DND-41 (cell line): ENCODE measurements around the gene TMEM125.

Experiments
- ATAC-seq: fragments of 200-7000 bp; cut with Tn5 transposase; 3 replicates; pipeline ENCODE4 v1.9.1; 2021; ENCODE audit warnings: low read depth; ENCODE audit not compliant: insufficient read depth
- DNase-seq: peaks from one replicate; pipeline ENCODE4 v3.0.0-alpha.2; 2020
- H2AFZ ChIP-seq: 2 replicates; pipeline ENCODE4 v1.6.0; 2012; ENCODE audit warnings: low read depth, low read length
- H3K27ac ChIP-seq: 2 replicates; pipeline ENCODE4 v1.5.1; 2012; ENCODE audit warnings: low read length, inconsistent platforms
- H3K27me3 ChIP-seq: fragments of 200-600 bp; sonication (generic); 2 replicates; pipeline ENCODE4 v1.6.0; 2012; ENCODE audit warnings: low read length, mild to moderate bottlenecking, inconsistent platforms; ENCODE audit not compliant: insufficient read depth, poor library complexity
- H3K36me3 ChIP-seq: 2 replicates; pipeline ENCODE4 v1.5.1; 2012; ENCODE audit warnings: low read length, inconsistent platforms; ENCODE audit not compliant: insufficient read depth
- H3K4me1 ChIP-seq: 2 replicates; pipeline ENCODE4 v1.5.1; 2012; ENCODE audit warnings: mild to moderate bottlenecking, low read length; ENCODE audit not compliant: insufficient read depth
- H3K4me2 ChIP-seq: 2 replicates; pipeline ENCODE4 v1.6.0; 2012; ENCODE audit warnings: mild to moderate bottlenecking, moderate library complexity, low read length, inconsistent platforms; ENCODE audit not compliant: insufficient read depth
- H3K4me3 ChIP-seq, 2 experiments: fragments of 200-600 bp in 1 of 2; shearing (Covaris generic) in 1 of 2; 2 replicates each; pipeline ENCODE4 v1.5.1; 2012 to 2016; ENCODE audit warnings: inconsistent platforms in 2 of 2, low read length in 2 of 2, mild to moderate bottlenecking in 2 of 2, low read depth in 1 of 2, moderate library complexity in 1 of 2
- H3K79me2 ChIP-seq: 2 replicates; pipeline ENCODE4 v1.6.0; 2012; ENCODE audit warnings: low read length, inconsistent platforms; ENCODE audit not compliant: insufficient read depth
- H3K9ac ChIP-seq: 2 replicates; pipeline ENCODE4 v1.6.0; 2012; ENCODE audit warnings: low read depth, mild to moderate bottlenecking, inconsistent platforms, low read length, moderate library complexity
- H3K9me3 ChIP-seq: 2 replicates; pipeline ENCODE4 v1.5.1; 2012; ENCODE audit warnings: low read length, moderate library complexity, mild to moderate bottlenecking, inconsistent platforms; ENCODE audit not compliant: insufficient read depth, severe bottlenecking
- H4K20me1 ChIP-seq: 2 replicates; pipeline ENCODE4 v1.6.0; 2012; ENCODE audit warnings: low read length; ENCODE audit not compliant: insufficient read depth
- EZH2 ChIP-seq: IDR thresholded peaks from 3 replicates; pipeline ENCODE4 v1.6.1; 2012; ENCODE audit warnings: borderline replicate concordance, low read depth, mild to moderate bottlenecking, moderate library complexity, low read length, inconsistent platforms; ENCODE audit not compliant: severe bottlenecking
- TF ChIP-seq, protein P1 (sequence below): IDR thresholded peaks from 2 replicates; pipeline ENCODE4 v1.5.1; 2012; ENCODE audit warnings: borderline replicate concordance, low read length, moderate library complexity, mild to moderate bottlenecking; ENCODE audit not compliant: poor library complexity, severe bottlenecking; ENCODE audit errors: extremely low read depth

The TMEM125 gene

DNA sequence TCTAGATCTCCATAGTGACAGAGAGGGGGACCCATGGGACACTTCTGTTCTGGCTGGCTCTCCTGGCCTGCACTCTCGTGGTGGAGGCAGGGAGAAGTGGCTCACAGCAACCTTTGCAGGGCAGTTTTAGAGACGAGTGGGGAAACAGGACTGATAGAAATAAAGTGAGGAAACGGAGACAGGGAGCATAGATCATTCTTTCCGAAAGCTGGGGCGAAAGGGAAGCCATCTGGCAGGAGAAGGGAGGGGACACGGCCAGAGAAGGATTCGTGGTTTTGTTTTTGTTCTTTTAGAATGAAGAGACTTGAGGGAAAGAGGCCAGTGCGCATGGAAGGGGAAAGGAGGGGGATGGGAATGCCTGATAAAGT is 34.5 kb downstream of the TMEM125 start:
- TF ChIP-seq, protein P1, sequence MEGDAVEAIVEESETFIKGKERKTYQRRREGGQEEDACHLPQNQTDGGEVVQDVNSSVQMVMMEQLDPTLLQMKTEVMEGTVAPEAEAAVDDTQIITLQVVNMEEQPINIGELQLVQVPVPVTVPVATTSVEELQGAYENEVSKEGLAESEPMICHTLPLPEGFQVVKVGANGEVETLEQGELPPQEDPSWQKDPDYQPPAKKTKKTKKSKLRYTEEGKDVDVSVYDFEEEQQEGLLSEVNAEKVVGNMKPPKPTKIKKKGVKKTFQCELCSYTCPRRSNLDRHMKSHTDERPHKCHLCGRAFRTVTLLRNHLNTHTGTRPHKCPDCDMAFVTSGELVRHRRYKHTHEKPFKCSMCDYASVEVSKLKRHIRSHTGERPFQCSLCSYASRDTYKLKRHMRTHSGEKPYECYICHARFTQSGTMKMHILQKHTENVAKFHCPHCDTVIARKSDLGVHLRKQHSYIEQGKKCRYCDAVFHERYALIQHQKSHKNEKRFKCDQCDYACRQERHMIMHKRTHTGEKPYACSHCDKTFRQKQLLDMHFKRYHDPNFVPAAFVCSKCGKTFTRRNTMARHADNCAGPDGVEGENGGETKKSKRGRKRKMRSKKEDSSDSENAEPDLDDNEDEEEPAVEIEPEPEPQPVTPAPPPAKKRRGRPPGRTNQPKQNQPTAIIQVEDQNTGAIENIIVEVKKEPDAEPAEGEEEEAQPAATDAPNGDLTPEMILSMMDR: no peak
- Histone ChIP-seq H3K79me2 (no peaks in the 10 kb centered on the region), H3K27ac (no peak overlapping the region), H3K4me1 (no peaks in the 10 kb centered on the region), H3K27me3 (peaks cover 10% of the 10 kb centered on the region), H3K4me3 (no peak overlapping the region), H3K4me2 (no peak overlapping the region), H3K9ac (no peak overlapping the region), H3K36me3 (no peaks in the 10 kb centered on the region), H3K9me3 (no peaks in the 10 kb centered on the region), H4K20me1 (no peaks in the 10 kb centered on the region), H2AFZ (no peak overlapping the region)
- DNase-seq: no peak
- no peak for ATAC-seq

DNA sequence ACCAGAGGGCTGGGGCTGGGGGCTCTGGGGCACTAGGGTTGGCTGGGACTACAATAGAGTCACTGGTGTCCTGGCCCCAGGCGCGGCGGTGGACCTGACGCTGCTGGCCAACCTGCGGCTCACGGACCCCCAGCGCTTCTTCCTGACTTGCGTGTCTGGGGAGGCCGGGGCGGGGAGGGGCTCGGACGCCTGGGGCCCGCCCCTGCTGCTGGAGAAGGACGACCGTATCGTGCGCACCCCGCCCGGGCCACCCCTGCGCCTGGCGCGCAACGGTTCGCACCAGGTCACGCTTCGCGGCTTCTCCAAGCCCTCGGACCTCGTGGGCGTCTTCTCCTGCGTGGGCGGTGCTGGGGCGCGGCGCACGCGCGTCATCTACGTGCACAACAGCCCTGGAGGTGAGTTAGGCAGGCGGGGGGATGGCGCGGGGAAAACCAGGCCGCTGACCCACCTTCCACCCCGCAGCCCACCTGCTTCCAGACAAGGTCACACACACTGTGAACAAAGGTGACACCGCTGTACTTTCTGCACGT is 35.1 kb downstream of the TMEM125 start:
- no peak for TF ChIP-seq EZH2
- TF ChIP-seq, protein P1: no peak
- Histone ChIP-seq H3K27ac (no peak overlapping the region), H3K36me3 (no peaks in the 10 kb centered on the region)

DNA sequence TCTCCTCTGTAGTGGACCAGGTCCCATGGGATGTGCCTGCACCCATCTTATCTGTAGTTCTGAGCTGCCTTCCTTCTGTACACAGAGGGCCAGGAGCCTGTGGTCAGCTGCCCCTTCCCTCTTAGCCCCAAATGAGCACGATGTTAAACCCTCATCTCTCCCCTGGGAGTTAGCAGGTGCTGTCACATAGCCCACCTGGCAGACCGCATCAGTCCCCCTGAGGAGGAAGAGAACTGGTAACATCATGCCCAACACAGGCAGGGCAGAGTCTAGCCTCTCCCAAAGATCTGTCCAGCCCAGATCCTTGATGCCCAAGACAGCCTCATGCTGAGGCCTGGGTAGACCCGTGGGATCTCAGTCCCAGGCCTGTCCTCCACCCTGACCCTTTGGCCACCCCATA is 35.7 kb downstream of the TMEM125 start:
- Histone ChIP-seq H3K4me3 (no peak overlapping the region), H2AFZ (no peak overlapping the region), H3K36me3 (no peaks in the 10 kb centered on the region), H3K4me1 (no peaks in the 10 kb centered on the region), H3K9me3 (no peaks in the 10 kb centered on the region), H4K20me1 (no peaks in the 10 kb centered on the region), H3K4me2 (no peak overlapping the region), H3K79me2 (no peaks in the 10 kb centered on the region), H3K27me3 (peaks cover 7% of the 10 kb centered on the region), H3K9ac (no peak overlapping the region), H3K27ac (no peak overlapping the region)
- TF ChIP-seq EZH2: no peak
- TF ChIP-seq, protein P1: no peak
- DNase-seq (no peak), ATAC-seq (no peak)

More for the DNA sequence above, 35.1 kb downstream of the TMEM125 start:
- no peaks in the 10 kb centered on the region for H4K20me1 ChIP-seq
- DNase-seq (no peak), ATAC-seq (no peak)
- no peaks in the 10 kb centered on the region for H3K79me2 ChIP-seq
- H2AFZ ChIP-seq: no peak overlapping the region
- no peak overlapping the region for H3K4me2 ChIP-seq
- H3K4me3 ChIP-seq: no peak overlapping the region
- no peak overlapping the region for H3K9ac ChIP-seq
- H3K9me3 ChIP-seq: no peaks in the 10 kb centered on the region
- H3K27me3 ChIP-seq: peaks cover 7% of the 10 kb centered on the region
- H3K4me1 ChIP-seq: no peaks in the 10 kb centered on the region

DNA sequence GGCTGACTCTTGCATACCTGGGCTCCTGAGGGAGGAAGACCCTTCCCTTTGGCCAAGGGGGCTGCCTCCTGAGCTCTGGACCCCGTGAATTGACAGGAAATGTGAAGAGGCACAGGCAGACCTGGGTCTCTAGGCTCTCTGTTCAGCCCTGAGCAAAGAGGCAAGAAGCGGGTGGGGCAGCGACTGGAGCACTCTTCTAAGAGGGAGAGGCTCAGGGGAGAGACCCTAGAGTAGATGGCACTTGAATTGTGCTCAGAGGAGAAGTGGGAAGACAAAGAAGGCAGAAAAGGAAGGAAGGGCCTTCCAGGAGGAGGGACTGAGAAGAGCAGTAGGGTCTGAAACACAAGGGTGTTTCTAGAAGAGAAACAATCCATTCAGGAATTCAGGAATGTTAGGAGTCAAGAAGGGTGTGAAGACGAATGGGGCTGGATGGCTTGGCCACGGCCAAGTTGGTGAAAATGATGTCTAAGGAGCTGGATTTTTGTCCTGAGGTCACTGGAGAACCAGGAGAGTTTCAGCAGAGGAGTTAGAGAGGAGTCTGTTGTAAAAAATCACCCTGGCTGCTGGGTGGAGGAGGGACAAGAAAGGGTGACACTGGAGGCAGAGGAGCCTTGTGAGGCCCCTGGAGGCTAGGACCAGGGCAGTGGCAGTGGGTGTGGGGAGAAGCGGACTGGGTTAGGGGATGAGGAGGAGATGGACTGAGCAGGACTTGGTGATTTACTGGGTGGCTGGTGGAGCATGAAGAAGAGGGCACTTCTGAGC is 36.3 kb downstream of the TMEM125 start:
- Histone ChIP-seq H3K36me3 (no peaks in the 10 kb centered on the region), H3K79me2 (no peaks in the 10 kb centered on the region), H3K9me3 (no peaks in the 10 kb centered on the region), H4K20me1 (no peaks in the 10 kb centered on the region), H3K27ac (no peak overlapping the region), H2AFZ (no peak overlapping the region), H3K4me3 (no peak overlapping the region), H3K27me3 (peaks cover 7% of the 10 kb centered on the region), H3K4me2 (no peak overlapping the region), H3K9ac (no peak overlapping the region), H3K4me1 (no peaks in the 10 kb centered on the region)
- TF ChIP-seq EZH2: no peak
- TF ChIP-seq, protein P1: no peak
- DNase-seq (no peak), ATAC-seq (no peak)
